SHP77 treated with DMSO at 0.1 percent for 48 hours (cell line): ENCODE results near the gene TGDS.
"Not testable (repeated sequence)": the region's sequence is repeated elsewhere in the genome, so short reads cannot be mapped to it uniquely, and the experiment has no call there.

ENCODE experiments used
- DNase-seq: peaks from one replicate; lab custom pipeline; 2025; lab: John Stamatoyannopoulos, UW

The TGDS gene

DNA sequence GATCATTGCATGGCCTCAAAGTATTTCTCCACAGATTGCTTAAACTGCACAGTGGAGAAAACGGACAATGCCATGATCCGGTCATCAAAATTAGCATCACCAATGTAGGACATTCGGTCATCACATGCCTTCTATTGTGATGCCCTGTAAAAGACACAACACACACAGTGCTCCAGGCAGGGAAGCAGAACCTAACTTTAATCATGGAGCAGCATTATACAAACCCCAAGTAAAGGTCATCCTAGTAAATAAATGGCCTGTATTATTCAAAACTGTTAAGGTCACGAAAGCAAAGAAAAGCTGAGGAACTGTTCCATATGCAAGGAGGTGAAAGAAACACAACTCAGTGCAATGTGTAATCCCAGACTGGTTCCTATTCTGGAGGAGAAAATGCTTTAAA lies 42.2 kb downstream of the TGDS start:
- no peak for DNase-seq

DNA sequence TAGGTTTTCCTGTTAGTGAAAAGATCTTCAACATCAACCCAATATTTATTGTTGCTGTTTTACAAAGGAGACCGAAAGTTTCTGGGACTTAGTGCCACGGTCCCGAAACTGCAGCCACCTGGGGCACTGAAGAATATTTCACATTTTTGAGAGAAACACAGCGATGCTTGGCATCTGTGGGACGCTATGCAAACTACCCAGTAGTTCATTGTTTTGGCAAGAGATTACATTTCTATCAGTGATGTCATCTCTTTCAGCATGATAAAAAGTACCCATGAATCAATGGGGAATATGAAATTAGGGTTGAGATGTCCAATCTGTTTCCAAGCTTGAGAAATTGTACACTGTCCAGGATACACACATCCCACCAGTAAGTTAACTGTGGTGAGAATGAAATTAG lies 43.9 kb downstream of the TGDS start:
- DNase-seq: no peak

DNA sequence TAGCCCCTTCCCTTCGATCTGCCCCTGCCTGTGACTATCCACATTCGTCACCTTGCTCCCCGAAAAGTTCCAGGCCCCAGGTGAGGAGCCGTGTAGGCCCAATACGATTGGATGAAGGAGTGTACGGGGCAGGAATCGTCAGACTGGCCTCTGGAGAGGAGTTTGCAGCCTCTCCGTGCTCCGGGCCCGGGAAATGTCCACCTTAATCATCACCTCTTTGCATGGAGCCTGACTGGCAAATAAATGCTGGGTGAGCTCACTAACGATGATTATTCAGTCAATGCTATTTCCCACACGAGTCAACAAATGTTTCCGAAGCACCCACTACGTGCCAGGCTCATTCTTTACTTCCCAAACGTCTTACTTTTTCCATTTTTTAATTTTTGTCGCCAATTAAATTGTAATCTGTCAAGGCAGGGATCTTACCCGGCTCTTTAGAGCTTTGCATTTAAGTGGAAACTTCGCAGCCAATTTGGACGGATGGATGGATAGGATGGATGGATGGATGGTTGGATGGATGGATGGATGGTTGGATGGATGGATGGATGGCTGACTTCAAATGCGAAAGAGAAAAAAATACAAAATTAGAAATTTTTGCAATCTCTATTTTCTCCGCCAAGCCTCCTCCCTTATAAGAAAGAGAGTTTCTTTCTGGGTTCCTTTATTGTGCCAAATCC lies 45.8 kb downstream of the TGDS start:
- peak; percentile 85 for DNase-seq

DNA sequence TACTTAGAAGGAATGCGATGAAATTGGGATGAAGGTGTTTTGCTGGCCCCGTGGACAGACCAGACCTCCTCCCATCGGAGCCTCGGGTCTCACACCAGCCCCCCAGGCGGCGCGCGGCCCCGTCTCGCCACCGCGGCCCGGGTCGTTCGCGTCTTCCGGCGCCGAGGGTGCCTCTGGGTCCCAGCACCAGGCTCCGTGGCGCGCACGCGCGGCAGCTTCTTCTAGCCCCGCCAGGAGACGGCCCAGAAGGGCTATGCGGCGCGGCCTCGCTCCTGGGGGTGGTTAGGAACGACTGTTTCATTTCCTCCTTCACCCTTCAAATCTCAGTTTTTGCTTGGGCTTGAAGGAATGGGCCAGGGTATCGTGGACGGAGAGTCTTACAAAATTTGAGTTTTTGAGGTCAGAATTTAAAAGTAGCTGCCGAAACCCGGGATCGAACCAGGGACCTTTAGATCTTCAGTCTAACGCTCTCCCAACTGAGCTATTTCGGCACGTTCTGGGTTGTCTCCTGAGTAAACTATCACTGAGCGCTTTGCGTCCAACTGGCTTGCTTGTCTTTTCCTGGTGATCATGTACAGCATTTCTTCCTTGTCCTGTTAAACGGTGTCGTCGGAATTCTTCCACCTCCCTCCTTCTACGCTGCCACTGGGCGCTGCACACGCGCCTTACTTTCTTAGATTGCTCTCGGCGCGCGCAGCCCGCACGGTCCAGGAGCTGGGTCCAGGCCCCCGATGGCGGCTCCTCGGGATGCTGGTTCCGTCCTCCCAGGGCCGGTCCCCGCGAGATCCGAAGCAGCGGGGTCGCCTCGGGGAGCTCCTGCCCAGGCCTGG lies 46.5 kb downstream of the TGDS start:
- DNase-seq: peak; percentile 98

DNA sequence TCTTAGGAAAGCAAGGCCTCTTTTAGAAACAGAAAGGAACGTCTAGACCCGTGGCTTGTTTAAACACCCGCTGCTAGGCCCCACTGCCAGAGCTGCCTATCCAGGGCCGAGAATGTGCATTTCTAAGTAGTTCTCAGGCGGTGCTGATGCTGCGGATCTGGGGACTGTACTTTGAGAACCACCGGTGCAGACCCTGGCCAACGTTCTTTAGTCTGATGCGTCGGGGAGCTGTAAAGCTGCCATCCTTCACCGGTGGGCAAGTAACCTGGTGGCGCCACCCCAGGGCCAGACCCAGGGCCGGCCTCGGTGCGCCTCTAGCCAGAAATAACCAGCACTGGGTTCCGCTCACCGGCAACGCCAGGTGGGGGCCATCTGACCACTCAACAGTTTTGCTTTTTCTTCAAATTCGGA lies 47.1 kb downstream of the TGDS start:
- DNase-seq: peak; percentile 95

DNA sequence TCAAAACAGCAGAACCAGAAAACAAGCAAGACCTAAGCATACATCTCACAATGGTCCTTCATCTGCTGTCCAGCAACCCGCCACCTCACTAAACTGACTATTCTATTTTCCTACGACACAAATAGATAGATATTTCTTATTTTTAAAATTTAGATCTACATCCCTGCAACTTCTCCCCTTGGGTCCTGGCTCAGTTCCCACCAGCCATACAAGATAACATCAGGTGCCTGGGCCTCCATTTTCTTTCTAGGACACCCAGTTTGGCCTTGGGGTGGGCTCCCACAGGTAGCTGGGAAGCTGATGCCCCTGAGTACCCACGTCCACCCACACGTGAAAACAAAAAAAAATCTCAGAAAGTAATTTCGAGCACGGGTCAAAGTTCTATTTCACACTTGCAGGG lies 47.6 kb downstream of the TGDS start:
- no peak for DNase-seq

DNA sequence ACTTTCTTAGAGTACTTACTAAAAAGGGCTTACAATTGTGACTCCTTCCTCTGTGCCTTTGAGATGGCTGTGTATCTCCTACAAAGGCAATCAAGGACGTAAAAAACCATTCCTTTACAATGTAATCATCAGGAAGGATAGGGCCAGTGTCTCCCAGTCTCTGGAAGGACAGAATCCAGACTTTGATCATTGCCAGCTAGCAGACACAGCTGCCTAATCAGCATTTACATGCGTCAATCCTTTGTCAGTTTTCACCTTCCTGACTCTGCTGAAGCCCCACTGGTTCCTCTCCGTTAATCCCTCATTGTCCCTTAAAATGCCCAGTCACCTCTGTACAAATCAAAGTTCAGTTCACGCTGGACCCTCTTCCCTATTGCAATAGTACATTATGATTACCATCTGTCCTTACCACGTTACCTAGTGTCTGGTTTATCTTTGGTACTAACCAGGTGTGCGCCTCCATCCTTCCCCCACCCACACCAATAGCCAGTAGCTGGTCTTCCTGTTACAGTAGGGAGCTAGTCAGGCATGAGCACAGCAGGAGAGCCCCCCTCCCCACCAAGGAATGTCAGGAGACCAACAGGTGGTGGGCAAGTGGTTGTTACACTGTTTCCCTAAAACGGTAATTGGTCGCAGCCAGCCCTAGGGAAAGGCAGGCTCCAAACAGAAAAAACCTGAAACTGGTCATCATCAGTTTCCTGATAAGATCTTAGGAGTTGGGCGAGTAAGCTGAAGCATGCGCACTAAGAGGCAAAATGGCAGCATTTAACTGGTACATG lies 49.7 kb downstream of the TGDS start:
- DNase-seq: no peak

DNA sequence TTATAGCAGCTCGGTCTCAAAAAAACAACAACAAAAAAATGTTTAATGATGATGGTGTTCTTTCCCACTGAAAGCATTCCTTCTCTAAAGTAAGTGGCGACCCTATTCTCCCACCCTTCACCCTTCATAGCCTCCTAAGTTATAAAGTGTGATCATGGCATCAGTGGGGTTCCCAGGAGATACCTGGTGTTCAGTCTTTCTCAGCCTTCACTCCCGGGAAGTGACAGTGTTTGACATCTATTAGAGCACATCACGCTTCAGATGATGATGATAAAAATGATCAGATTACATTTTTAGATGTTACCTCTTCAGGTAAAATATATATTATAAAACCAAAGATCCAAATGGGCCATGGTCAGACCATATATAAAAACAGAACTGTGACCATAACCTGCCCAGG lies 51.0 kb downstream of the TGDS start:
- no peak for DNase-seq

DNA sequence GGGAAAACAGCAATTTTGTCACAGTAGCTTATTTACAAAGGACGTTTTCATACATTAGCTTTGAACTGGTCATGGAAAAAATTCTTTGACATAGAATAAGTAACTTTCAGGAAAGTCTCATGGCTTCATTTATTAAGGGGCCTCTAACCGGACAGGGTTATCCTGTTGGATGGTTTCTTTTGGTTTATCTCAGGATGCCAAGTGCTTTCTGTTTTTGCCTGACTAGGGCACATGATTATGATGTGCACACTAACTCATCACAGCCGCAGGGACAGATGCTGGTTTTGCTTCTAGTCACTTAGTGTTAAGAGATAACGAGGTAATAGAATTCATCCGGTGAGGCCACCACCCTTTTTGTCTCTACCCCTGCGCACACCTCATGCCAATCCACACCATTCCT lies 53.0 kb downstream of the TGDS start:
- DNase-seq: no peak

DNA sequence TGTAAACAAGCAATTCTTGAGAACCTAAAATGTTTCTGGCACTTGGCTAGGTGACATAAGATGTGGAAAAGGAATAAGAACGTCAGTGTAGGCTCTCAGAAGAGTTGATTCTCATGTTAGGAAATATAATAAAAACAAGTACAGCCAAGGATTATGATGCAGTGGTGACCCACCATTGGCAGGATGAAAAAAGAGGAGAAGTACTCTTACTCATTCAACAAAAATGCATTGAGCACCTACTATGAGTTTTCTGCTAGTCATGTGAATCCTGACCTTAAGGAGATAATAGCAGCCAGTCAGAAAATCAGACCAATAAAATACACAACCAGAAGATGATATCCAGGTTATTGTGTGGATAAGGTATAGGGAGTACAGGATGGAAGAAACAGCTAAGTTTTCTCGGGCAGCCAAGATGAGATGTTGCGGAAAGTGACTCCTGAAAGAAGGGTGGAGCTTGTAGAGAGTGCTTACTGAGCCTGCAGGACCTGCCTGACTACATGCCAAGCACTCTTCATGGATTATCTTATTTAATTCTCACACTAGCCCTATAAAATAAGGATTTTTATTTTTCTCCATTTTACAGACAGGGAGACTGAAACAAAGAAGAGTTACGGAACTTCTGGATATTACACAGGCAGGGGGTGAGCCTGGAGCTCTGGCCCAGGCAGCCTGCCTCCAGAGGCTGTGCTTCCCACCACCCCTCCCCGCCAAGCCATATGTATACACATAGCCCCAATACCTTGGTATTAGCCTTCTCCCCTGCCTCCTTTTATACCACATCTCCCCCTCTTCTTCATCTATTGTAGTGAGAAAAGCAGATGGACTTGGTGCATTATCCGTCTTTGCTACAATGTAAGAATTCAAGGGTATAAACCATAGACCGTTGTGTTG lies 58.0 kb downstream of the TGDS start:
- DNase-seq: no peak

DNA sequence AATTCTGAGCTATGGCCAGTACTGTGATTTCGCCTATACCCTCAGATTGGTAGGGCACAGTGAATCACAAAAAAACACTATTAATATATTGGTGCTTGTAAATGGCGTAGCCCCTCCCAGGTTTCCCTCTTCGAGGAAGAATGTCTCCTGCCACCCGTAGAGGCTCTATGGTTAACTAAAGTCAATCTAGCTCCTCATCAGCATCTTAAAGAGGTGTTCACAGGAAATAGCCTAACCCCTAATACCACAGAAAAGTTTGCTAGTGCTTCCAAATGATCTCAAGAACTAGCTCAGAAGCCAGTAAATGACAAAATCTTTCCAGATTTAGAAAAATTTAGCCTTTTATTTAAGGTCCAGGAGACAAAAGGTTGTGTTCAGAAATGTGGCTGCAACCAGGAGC lies 60.2 kb downstream of the TGDS start:
- DNase-seq: no peak

DNA sequence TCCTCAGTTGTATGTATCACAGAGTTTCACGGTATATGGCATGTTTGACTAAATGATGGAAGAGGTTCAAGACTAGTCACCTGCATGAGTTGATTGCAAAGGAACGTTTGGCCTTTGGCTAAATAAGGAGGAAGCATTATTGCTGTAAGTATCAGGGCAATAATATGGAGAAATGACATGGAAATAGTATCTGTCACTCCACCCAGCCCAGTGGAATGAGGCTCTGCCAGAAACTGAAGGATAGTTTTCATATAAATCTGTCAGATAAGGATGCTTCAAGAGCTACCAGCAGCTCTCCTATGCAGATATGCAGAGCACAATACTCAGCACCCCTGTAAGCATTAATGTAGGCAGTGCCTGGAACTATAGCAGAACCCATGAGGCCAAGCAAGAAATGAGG lies 60.7 kb downstream of the TGDS start:
- no peak for DNase-seq

DNA sequence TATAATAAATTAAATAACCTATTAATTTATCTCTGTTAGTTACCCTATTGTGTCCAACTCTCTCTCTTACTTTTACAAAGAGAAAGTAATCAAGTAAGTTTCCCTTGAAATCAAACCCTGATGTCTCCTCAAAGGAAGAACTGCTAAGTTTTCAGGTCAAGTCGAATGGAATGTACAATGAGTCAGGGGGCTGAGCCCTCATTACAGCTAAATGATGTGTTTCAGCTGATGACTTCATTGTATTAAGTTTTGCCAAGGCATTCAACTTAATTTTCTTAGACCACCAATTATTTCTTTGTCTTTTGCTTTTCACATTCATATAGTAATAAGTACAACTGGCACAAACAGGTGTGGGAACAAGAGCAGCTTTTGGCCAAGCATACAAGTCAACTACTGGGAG lies 61.8 kb downstream of the TGDS start:
- no peak for DNase-seq

DNA sequence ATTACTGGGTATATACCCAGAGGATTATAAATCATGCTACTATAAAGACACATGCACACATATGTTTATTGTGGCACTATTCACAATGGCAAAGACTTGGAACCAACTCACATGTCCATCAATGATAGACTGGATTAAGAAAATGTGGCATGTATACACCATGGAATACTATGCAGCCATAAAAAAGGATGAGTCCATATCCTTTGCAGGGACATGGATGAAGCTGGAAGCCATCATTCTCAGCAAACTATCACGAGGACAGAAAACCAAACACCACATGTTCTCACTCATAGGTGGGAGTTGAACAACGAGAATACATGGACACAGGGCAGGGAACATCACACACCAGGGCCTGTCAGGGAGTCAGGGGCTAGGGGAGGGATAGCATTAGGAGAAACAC lies 63.7 kb downstream of the TGDS start:
- DNase-seq: not testable (repeated sequence)

DNA sequence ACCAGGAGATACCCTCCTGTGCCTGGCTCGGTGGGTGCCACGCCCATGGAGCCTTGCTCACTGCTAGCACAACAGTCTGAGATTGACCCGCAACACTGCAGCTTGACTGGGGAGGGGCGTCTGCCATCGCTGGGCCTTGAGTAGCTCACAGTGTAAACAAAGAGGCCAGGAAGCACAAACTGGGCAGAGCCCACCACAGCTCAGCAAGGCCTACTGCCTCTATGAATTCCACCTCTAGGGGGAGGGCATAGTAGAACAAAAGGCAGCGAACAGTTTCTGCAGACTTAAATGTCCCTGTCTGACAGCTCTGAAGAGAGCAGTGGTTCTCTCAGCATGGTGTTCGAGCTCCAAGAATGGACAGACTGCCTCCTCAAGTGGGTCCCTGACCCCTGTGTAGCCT lies 69.0 kb downstream of the TGDS start:
- DNase-seq: not testable (repeated sequence)

DNA sequence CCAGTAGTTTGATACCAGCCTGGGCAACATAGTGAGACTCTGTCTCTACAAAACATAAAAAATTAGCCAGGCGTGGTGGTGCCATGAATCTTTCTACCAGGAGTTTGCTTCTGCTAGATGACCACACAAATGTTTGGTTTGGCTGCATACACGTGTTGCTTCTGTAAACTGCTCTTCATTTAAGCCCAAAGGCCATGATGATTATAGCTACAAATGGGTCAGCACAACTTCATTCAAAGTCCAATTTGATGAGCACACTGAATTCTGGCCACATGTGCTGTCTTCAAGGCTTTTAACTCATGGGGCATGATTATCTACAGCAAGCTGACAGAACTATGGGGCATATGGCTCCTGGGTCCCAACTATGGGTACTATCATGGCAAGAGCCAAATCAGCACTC lies 70.2 kb downstream of the TGDS start:
- DNase-seq: no peak

DNA sequence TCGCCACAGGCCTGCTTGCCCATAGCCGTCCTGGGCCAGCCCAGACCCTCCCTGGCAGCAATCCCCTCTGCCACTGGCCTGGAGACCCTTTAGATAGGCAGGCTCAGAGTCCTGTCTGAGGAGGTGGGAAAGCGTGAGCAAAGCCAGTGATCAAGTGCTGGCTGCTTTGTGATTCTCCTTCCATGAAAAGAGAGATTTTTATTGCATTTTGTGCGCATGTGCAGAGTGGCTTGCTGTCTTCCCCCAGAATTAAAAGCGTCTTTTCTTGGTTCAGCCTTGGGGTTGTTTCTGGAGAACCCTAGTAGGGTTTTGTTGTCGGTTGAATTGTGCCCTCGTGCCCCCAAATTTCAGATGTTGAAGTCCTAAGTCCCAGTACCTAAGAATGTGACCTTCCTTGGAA lies 71.5 kb downstream of the TGDS start:
- DNase-seq: no peak
